ENCODE results near the gene EGFL7.

The EGFL7 gene

DNA sequence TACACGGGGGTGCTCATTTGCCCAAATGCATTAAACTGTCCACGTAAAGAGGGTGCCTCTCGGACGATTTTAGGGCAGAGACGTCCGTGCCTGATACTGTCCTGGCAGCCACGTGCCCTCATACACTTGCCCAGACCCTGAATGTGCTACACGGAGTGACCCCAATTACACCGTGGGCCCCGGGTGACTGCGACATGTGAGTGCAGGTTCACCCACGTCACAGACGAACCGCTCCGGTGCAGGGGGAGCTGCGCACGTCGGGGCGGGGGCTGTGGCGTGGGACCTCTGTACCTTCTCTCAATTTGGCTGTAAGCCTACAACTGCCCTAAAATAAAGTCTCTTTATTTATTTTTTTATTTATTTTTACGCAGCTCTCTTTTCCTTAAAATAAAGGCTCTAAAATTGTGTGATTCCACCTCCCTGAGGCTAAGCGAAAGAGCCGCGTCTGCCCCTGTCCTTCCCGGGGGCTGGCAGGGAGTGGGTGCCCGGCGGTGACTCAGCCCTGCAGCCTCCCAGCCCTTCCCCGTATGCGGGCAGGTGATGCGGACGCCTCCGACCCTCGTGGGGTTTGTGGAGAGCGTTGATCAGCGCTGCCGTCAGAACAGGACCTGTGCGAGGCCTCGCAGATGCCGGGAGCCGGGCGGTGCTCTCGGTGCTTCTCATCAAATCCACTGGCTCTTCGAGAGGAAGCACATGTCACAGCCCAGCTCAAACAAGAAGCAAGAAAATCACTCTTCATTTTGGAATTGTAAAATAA, 9.2 kb upstream of the EGFL7 start:
- TF ChIP-seq, protein P1, sequence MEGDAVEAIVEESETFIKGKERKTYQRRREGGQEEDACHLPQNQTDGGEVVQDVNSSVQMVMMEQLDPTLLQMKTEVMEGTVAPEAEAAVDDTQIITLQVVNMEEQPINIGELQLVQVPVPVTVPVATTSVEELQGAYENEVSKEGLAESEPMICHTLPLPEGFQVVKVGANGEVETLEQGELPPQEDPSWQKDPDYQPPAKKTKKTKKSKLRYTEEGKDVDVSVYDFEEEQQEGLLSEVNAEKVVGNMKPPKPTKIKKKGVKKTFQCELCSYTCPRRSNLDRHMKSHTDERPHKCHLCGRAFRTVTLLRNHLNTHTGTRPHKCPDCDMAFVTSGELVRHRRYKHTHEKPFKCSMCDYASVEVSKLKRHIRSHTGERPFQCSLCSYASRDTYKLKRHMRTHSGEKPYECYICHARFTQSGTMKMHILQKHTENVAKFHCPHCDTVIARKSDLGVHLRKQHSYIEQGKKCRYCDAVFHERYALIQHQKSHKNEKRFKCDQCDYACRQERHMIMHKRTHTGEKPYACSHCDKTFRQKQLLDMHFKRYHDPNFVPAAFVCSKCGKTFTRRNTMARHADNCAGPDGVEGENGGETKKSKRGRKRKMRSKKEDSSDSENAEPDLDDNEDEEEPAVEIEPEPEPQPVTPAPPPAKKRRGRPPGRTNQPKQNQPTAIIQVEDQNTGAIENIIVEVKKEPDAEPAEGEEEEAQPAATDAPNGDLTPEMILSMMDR (IDR thresholded peaks at IDR 0.05; ENCODE audit: control insufficient read depth, extremely low read depth, insufficient read depth) = no peak
- H3K4me3 ChIP-seq (ENCODE audit: low read depth, low read length) = no peak overlapping the region
- DNase-seq (ENCODE audit: low read depth) = no peak

DNA sequence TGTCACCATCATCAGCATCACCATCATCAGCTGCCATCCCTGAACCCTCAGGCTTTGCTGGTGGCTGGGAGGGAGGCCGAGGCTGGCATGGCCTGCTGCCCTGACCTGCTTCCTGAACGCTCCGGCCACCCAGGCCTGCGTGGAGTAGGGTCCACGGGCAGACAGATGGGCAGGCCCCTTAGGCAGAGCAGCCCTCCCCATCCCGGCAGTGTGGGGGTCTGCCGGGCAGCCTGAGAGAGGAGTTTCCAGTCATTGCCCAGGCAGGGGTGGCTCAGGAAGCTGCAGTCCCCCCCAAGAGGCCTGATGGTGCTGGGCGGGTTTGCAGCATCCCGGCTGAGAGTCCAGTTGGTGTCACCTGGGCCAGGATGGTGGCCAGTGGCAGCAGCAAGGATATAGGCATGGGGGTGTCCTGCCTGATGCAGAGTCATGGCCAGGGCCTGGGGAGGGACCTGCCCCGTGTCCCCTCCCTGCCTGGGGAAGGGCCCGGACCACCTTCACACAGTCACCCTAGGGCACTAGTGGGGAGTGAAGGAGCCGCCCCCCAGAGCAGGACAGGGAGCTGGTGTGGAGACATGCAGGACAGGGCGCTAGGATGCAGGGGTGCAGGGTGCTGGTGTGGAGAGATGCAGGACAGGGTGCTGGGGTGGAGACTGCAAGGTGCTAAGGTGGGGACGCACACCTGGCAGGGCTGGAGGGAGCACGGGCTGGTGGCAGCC, 7.7 kb upstream of the EGFL7 start:
- DNase-seq (ENCODE audit: low read depth) = no peak
- H3K4me3 ChIP-seq (ENCODE audit: low read depth, low read length) = no peak overlapping the region
- TF ChIP-seq, protein P1 (IDR thresholded peaks at IDR 0.05; ENCODE audit: control insufficient read depth, extremely low read depth, insufficient read depth) = no peak

DNA sequence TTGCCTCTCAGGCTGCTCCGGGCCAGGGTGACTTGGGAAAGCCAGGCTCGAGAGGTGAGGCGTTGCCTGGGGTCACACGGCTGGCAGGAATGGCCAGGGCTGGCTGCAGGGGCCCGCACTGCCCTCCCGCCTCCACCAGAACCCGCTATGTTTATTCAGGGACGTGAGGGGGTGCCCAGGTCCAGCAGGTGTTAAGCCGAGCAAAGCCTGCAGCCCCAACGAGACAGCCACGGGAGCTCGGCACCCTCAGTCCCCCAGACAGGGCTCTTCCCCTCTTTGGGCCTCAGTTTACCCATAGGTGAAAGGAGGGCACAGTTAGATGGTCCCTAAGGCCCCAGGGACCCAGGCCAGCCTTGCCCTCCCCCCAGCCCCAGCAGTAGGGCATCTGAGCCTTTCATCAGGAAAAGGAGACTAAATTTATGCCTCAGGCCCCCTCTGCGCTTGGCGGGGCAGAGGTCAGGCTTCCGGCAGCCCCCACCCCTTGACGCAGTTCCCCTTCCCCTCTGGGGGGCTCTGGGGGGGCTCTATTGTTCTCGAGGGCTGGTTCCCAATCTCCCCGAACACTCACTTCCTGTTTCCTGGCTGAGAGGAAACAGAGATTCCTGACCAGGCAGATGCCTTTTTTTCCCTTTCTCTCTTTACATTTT, 7.1 kb upstream of the EGFL7 start:
- H3K4me3 ChIP-seq (ENCODE audit: low read depth, low read length) = no peak overlapping the region
- TF ChIP-seq, protein P1 (IDR thresholded peaks at IDR 0.05; ENCODE audit: control insufficient read depth, extremely low read depth, insufficient read depth) = no peak
- DNase-seq (ENCODE audit: low read depth) = no peak

DNA sequence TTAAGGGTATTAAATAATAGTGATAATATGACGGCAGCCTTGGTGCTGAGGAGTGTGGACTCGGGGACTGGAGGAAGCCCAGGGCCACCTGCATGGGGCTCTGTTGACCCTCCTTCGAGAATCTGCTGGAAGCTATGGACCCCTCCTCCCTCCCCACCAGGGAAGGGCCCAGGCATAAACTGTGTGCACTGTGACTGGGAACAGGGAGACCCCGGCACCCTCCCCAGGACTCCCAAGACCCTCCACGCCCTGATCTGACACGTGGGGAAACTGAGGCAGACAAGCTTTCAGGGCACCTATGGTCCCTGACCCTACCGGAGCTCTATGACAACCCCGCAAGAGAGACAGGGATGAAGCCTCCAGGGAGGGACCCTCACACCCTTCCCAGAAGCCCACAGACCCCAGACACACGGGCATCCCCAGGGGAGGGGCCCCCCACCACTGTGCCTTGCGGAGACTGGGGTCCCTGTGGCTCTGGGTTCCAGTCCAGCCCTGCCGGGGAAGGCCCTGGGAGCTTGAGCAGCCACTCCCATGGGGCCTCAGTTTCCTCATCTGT, 6.5 kb upstream of the EGFL7 start:
- no peak for DNase-seq (ENCODE audit: low read depth)
- TF ChIP-seq, protein P1 (IDR thresholded peaks at IDR 0.05; ENCODE audit: control insufficient read depth, extremely low read depth, insufficient read depth) = no peak
- H3K4me3 ChIP-seq (ENCODE audit: low read depth, low read length) = no peak overlapping the region

DNA sequence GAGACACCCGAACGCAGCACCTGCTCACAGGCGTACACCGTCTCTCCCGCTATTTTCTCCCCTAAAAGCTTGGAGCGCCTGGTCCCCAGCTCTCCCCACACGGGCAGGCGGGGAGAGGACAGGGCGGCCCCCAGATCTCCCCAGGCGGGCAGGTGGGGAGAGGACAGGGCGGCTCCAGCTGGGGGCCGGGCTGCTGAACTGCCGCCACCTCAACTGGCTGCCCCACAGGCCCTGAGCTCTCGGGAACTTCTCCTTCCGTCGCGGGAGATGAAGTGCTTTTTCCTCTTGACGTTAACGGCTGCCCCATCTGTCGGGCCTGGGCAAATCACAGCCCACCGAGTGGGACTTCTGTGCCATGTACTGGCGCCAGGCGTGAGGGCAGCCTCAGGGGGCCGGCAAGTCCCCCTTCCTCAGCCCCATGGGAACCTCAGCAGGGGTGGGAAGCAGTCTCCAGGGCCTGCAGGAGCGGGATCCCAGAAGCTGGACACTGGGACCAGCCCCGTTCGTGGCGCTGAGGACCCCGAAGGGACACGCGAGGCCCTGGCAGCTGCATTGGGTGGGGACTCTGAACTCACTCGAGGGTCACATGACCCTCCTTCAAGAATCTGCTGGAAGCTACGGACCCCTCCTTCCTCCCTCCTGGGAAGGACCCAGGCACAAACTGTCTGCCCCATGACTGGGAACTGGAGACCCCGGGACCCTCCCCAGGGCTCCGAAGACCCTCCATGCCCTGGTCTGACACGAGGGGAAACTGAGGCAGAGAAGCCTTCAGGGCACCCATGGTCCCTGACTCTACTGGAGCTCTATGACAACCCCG, 5.7 kb upstream of the EGFL7 start:
- TF ChIP-seq, protein P1 (IDR thresholded peaks at IDR 0.05; ENCODE audit: control insufficient read depth, extremely low read depth, insufficient read depth) = no peak

More for the DNA sequence above, 5.7 kb upstream of the EGFL7 start:
- DNase-seq (ENCODE audit: low read depth) = no peak
- no peak overlapping the region for H3K4me3 ChIP-seq (ENCODE audit: low read depth, low read length)
